H1 (cell line): ENCODE results near the gene MINDY3. TPM values are rescaled to one million over a fixed set of nuclear protein-coding genes. Genes with fewer than 3 reads are reported as not detected.

Experiments used
- BCL11A ChIP-seq, 2 experiments: IDR thresholded peaks; one replicate each; pipeline ENCODE4 v1.6.1; 2011; ENCODE audit warnings: low read depth in 2 of 2, low read length in 2 of 2, mild to moderate bottlenecking in 2 of 2
- CBX5 ChIP-seq: fragments of 300-800, 300-1000 bp; sonication (generic); IDR thresholded peaks from 2 replicates; pipeline ENCODE4 v1.7.1; 2016; ENCODE audit warnings: antibody characterized with exemption, low read length, low read depth
- CBX8 ChIP-seq: fragments of 300-800, 300-1000 bp; sonication (generic); IDR thresholded peaks from 2 replicates; pipeline ENCODE4 v1.7.1; 2016; ENCODE audit warnings: low read depth, low read length, borderline replicate concordance
- JUN ChIP-seq: IDR thresholded peaks from 2 replicates; pipeline ENCODE4 v1.6.1; 2011; ENCODE audit warnings: low read depth, mild to moderate bottlenecking, improper control_type of control experiment, low read length
- SIRT6 ChIP-seq: IDR thresholded peaks from one replicate; pipeline ENCODE4 v1.7.1; 2012; ENCODE audit warnings: low read length, inconsistent platforms
- polyA plus RNA-seq, 7 experiments: library from polyadenylated mRNA; depleted of rRNA in 3 of 7; stranded (reverse) in 5 of 7; unstranded in 2 of 7; fragments of >200 nt in 5 of 7; fragments of 200-250 nt in 2 of 7; gene quantifications; 1 replicate in 5 of 7; 2 replicates in 1 of 7; 4 replicates in 1 of 7; pipeline versions ENCODE4 v1.2.1 to v1.2.3, GENCODE V29; 2011 to 2013; ENCODE audit warnings: missing spikeins in 2 of 7, mixed read lengths in 2 of 7
- total RNA-seq: library from RNA; stranded (reverse); fragmentation: NEBNext Ultra II Directional; extraction: Animal tissue kit (Norgen Biotek cat#: 25700); gene quantifications from 2 replicates; pipeline ENCODE4 v1.2.1, GENCODE V29; 2021

Gene MINDY3
- total and polyA plus RNA-seq, 2 of the 8 experiments (the other 6 are each of a cell fraction or from before 2014, with no cell fraction given): 4.6 to 13.6 TPM

GRCh38 chr10:15797346-15797745, 63.0 kb downstream of the MINDY3 start (continued):
- TF ChIP-seq BCL11A (IDR thresholded peaks at IDR 0.05; ENCODE audit: low read depth in 2 of 2, low read length in 2 of 2) (no peak), CBX8 (no peak), CBX5 (no peak), SIRT6 (no peak), JUN (no peak)
